Kidney (tissue), 14 donors: Measurements from ENCODE around the gene MAPKBP1. TPM values are rescaled to one million over a fixed set of nuclear protein-coding genes. Genes with fewer than 3 reads are reported as not detected.

ENCODE experiments used
- DNase-seq, 5 donors: peaks; one replicate each; pipeline ENCODE4 v3.0.0-alpha.2; 2013 to 2020
- FAIRE-seq: peaks from 2 replicates; lab custom pipeline; 2012; peaks lifted over from hg19 to GRCh38; lab: Jason Lieb, UNC
- H3K27ac ChIP-seq, 2 donors: one replicate each; pipeline ENCODE4 v1.7.0; 2013; ENCODE audit warnings: low read depth in 2 of 2, low read length in 2 of 2, inconsistent platforms in 1 of 2
- H3K27me3 ChIP-seq: one replicate; pipeline ENCODE4 v1.7.1; 2013; ENCODE audit warnings: low read length, inconsistent platforms; ENCODE audit not compliant: control insufficient read depth, insufficient read depth
- H3K36me3 ChIP-seq, 3 donors: one replicate each; pipeline versions ENCODE4 v1.7.0 to v1.7.1; 2013; ENCODE audit warnings: low read length in 3 of 3, control low read depth in 1 of 3, inconsistent platforms in 1 of 3; ENCODE audit not compliant: insufficient read depth in 3 of 3, control insufficient read depth in 2 of 3
- H3K4me1 ChIP-seq, 3 donors: one replicate each; pipeline versions ENCODE4 v1.7.0 to v1.7.1; 2013; ENCODE audit warnings: low read length in 3 of 3, inconsistent platforms in 1 of 3, low read depth in 1 of 3; ENCODE audit not compliant: control insufficient read depth in 2 of 3, insufficient read depth in 2 of 3
- H3K4me3 ChIP-seq, 3 donors: one replicate each; pipeline versions ENCODE4 v1.7.0 to v1.8.1; 2013; ENCODE audit warnings: low read length in 3 of 3, control low read depth in 1 of 3, inconsistent platforms in 1 of 3
- H3K9ac ChIP-seq, 3 donors: one replicate each; pipeline versions ENCODE4 v1.7.0 to v1.7.1; 2013; ENCODE audit warnings: low read length in 3 of 3, control low read depth in 1 of 3, inconsistent platforms in 1 of 3
- H3K9me3 ChIP-seq, 3 donors: one replicate each; pipeline versions ENCODE4 v1.7.0 to v1.7.1; 2013; ENCODE audit warnings: low read length in 3 of 3, control low read depth in 1 of 3, inconsistent platforms in 1 of 3; ENCODE audit not compliant: control insufficient read depth in 2 of 3, insufficient read depth in 1 of 3
- intact Hi-C: fragments of 100-400 bp; cut with DNase I; formaldehyde crosslinking; loops from one replicate; pipeline ENCODE4 v1.11.1; 2022
- polyA plus RNA-seq: library from polyadenylated mRNA; stranded (reverse); fragments of 350-450 nt; fragmentation: Illumina TruSeq; extraction: RNeasy Lipid Tissue Mini Kit (QIAGEN cat#74804); gene quantifications from one replicate; pipeline ENCODE4 v1.2.3, GENCODE V29; 2014; ENCODE audit warnings: low read depth, low replicate concordance; ENCODE audit not compliant: insufficient read depth
- total RNA-seq: library from RNA; stranded (reverse); fragmentation: NEBNext Ultra II Directional; extraction: Animal tissue kit (Norgen Biotek cat#: 25700); gene quantifications from one replicate; pipeline ENCODE4 v1.2.1, GENCODE V29; 2021
- TF ChIP-seq, protein P1 (sequence below): IDR thresholded peaks from 3 replicates; pipeline ENCODE4 v1.5.1; 2012; ENCODE audit warnings: mild to moderate bottlenecking, moderate library complexity, borderline replicate concordance; ENCODE audit not compliant: insufficient read depth; ENCODE audit errors: extremely low read depth
- donor health status: control.
- donor health status: control.
- donor health status: control.
- donor health status: control.
- donor health status: control.
- donor health status: DM: yes; HTN: yes; CAD: no.
- donor health status: Normal renal cell carcinoma (clear cell type).

The MAPKBP1 gene
- total and polyA plus RNA-seq, 2 donors from 2014 or later: 3.7 to 28.6 TPM

DNA sequence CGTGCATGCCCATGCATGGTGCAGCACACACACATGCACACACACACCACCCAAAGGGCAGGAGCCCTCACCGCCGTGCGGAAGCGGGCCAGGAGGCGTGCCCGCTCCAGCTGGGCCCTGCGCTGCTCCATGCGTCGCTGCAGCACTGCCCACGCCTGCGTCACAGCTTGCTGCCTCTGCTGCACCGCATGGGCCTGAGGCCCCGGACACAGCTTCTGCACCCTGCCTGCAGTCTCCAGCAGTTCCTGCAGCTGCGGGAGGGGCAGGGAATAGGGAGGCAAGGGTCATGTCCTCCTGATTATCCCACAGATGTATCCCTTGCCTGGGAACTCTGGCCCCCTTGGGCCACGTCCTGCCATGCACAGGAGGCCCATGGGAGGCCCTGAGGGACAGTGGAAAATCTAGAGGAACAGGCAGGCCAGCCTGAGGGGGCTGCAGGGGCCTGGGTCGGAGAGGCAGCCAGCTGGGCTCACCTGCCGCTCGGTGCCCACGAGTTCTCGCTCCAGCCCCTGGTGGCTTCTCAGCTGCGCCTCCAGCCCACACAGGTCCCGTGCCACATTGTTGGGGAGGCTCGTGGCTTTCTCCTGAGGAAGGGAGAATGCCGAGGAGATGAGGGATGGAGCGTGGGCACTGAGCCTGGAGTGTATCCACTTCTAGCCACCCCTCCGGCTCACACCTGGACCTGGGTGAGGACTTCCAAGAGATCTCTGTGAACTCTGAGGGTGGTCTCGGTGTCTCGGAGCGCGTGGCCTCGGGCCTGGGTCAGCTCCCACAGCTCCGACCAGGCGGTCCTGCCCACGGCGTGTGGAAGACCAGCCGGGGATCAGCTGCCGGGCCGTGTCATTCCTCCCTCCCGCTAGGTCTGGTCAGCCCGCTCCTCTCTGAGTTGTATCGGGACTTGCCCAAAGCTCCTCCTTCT is 95.7 kb downstream of the MAPKBP1 start:
- no peaks in the 10 kb centered on the region for H3K4me1 ChIP-seq
- no peak for FAIRE-seq
- H3K36me3 ChIP-seq: no peaks in the 10 kb centered on the region
- no peak overlapping the region for H3K9ac ChIP-seq
- H3K4me3 ChIP-seq: no peak overlapping the region
- H3K9me3 ChIP-seq: no peaks in the 10 kb centered on the region
- DNase-seq: no peak
- intact Hi-C loops: no loop called here
- H3K27ac ChIP-seq: no peak overlapping the region
- TF ChIP-seq, protein P1, sequence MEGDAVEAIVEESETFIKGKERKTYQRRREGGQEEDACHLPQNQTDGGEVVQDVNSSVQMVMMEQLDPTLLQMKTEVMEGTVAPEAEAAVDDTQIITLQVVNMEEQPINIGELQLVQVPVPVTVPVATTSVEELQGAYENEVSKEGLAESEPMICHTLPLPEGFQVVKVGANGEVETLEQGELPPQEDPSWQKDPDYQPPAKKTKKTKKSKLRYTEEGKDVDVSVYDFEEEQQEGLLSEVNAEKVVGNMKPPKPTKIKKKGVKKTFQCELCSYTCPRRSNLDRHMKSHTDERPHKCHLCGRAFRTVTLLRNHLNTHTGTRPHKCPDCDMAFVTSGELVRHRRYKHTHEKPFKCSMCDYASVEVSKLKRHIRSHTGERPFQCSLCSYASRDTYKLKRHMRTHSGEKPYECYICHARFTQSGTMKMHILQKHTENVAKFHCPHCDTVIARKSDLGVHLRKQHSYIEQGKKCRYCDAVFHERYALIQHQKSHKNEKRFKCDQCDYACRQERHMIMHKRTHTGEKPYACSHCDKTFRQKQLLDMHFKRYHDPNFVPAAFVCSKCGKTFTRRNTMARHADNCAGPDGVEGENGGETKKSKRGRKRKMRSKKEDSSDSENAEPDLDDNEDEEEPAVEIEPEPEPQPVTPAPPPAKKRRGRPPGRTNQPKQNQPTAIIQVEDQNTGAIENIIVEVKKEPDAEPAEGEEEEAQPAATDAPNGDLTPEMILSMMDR: no peak
- H3K27me3 ChIP-seq: no peaks in the 10 kb centered on the region

- Histone ChIP-seq H3K4me3 (no peak overlapping the region), H3K27ac (no peak overlapping the region), H3K9ac (no peak overlapping the region), H3K9me3 (no peaks in the 10 kb centered on the region), H3K4me1 (no peaks in the 10 kb centered on the region), H3K36me3 (no peaks in the 10 kb centered on the region), H3K27me3 (no peaks in the 10 kb centered on the region)
- TF ChIP-seq, protein P1: no peak
- DNase-seq (no peak), FAIRE-seq (no peak)
- intact Hi-C loops: no loop called here
Measured at GRCh38 chr15:41870689-41871081, 96.4 kb downstream of the MAPKBP1 start.

DNA sequence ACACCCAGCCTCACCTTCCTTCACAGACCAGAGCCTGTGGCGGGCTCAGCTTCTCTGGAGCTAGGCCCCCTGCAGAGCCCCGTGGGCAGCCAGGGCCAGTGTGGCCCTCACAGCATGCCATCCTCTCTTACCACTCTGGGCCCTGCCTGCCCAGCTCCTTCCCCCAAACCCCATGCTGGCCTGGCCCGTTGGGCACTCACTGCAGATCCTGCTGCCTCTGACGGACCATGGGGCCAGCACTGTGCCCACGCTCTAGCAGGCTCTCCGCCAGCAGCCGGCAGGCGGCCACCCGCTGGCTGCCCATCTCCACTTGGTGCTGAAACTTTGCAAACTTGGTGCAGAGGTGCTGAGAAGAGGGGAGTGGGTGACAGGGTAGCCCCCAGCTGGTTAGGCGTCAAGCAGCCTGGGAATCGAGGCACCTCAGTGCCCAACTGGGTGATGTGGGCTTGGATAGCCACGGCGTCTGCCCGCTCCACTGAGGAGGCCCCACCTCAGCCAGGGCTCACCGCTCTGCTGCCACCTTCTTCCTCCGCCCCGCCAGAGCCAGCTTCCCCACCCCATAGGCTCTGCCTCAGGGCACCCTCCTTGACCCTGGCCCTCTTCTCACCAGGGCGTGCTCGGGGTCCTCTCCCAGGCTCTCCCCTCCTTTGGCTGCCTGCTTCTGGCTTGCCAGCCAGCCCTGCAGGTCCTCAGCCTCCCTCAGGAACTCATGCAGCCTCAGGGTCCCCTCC is 97.1 kb downstream of the MAPKBP1 start:
- no peak for FAIRE-seq
- no peaks in the 10 kb centered on the region for H3K4me1 ChIP-seq
- TF ChIP-seq, protein P1: no peak
- no peak overlapping the region for H3K9ac ChIP-seq
- H3K27ac ChIP-seq: no peak overlapping the region
- H3K36me3 ChIP-seq: no peaks in the 10 kb centered on the region
- no peaks in the 10 kb centered on the region for H3K9me3 ChIP-seq
- intact Hi-C loops: no loop called here
- H3K27me3 ChIP-seq: no peaks in the 10 kb centered on the region
- H3K4me3 ChIP-seq: no peak overlapping the region
- no peak for DNase-seq
